ENCODE measurements around the gene TMEM135.

TMEM135 gene

GRCh38 chr11:87353771-87354345, 316.1 kb downstream of the TMEM135 start:
- no peak for DNase-seq (ENCODE audit: low read depth in 2 of 2)

DNA sequence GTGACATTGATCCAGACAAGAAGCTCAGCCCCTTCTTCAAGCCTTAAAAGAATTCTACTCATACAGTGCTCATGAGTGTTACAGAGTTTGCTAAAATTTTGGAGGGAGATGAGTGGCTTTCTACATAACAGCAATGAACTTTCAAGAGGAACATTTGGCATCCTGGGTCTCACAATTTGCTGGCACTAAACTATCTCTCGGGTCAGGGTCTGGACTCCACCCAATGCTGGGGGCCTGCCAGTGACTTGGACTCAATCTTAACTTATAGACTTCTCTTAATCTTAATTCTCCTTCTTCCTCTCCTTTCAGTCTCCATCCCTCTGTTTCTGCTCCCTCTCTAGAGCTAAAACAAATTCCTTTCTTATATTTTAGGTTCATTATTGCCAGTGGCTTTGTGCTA, 317.9 kb downstream of the TMEM135 start:
- no peak for DNase-seq (ENCODE audit: low read depth in 2 of 2)

DNA sequence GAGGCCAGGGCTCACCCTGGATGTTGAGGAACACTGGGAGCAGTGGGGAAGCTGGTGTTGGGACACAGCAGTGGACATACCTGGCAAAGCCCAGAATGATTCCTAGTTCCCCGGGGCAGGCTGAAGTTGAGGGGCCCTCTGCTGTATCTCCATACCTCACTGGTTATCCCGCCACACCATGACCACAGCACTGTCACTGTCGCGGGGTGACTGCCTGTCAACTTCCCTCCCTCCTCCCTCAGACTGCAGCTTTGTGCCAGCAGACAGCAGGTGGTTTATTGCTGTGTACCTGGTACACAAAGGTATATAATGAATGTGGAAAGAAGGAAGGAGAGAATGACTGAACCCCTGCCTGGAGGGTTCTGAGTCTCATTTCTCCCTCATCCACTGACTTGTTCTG, 318.7 kb downstream of the TMEM135 start:
- no peak for DNase-seq (ENCODE audit: low read depth in 2 of 2)

- no peak for DNase-seq (ENCODE audit: low read depth in 2 of 2)
Observed at GRCh38 chr11:87358461-87358860, 320.7 kb downstream of the TMEM135 start.

- DNase-seq (ENCODE audit: low read depth in 2 of 2), result no peak
Observed at GRCh38 chr11:87359401-87359800, 321.7 kb downstream of the TMEM135 start.

- DNase-seq (ENCODE audit: low read depth in 2 of 2), result no peak
Observed at GRCh38 chr11:87361891-87362290, 324.2 kb downstream of the TMEM135 start.

DNA sequence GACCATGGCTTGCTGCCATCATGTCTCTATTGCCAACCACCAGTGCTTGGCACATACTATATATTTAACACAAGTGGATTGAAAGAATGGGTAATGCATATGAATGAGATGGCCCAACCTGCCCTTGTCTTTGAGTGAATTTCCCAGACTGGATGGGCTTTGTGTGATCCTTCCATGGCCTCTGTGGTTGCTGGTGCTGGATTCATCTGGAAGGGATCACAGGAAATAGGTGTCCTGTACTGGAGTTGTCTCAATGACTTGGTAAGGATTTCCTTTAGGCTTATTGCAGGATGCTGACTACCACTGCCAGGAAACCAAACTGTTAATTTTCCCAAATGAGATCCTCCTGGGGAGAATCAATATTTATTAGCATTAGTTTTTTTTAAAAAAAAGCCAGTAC, 328.6 kb downstream of the TMEM135 start:
- DNase-seq (ENCODE audit: low read depth in 2 of 2), result no peak

DNA sequence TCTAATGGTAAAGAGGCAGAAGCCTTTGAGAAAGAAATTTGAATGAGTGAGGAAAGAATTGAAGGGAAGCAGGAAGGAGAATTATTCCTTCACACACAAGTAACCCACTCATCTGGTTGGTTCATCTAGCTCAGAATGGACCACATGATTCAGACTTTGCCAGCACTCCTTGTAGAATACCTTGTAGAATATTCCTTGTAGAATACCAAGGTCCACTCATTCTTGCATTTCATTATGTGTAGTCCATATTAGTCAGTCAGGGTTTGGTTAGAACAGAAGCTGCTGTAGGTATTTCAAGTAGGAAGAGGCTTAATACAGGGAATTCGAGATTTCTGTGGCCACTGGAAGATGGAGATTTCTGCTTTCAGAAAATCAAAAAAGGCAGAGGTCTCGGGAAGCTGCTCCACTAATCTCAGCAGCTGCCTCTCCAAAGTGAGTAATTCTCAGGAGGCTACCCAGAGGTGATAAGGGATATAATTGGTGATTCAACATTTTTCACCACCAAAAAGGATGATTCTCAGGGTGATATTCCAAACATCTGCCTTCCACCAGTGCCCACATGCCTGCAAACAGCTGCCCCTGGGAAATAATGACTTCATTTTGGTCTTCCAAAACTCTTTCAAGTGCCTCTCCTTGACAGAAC, 329.1 kb downstream of the TMEM135 start:
- no peak for DNase-seq (ENCODE audit: low read depth in 2 of 2)

DNA sequence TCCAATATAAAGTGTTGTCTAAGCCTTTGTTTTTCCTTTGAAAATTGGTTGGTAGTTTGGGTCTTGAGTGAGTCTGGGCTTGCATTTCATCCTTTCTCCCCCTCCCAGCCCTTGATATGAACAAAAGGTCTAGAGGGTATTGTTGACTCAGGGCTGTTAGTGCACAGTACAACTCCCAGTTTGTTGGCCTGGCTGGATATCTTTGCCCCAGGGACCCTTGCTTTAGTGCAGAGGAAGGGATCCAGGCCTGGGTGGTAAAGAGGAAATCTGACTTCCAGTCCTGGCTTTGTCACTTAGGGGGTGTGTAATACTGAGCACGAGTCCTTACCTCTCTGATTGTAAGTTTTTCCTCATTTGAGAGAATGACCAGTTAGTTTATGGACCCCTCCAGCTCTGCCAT, 330.4 kb downstream of the TMEM135 start:
- no peak for DNase-seq (ENCODE audit: low read depth in 2 of 2)

GRCh38 chr11:87368858-87369480, 331.2 kb downstream of the TMEM135 start:
- DNase-seq (ENCODE audit: low read depth in 2 of 2), result no peak

DNA sequence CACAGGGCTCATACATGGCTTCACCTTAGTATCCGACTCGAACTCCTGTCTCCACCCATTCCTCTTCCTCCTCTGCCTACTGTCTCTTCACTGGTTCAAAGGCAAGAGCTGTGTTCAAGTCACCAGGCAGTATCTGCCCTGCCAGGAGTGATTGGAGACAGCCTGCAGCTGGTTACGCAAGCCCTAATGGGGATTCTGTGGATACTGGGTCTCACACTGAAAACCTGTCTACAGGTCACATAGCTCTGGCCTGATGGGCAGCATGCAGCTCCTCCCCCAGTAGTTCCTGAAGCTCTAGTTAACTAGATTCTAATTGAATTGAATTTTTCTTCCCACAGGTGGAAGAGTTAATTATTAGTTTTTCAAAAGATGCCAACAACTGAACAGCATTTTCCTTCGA, 332.2 kb downstream of the TMEM135 start:
- DNase-seq (ENCODE audit: low read depth in 2 of 2), result no peak

DNA sequence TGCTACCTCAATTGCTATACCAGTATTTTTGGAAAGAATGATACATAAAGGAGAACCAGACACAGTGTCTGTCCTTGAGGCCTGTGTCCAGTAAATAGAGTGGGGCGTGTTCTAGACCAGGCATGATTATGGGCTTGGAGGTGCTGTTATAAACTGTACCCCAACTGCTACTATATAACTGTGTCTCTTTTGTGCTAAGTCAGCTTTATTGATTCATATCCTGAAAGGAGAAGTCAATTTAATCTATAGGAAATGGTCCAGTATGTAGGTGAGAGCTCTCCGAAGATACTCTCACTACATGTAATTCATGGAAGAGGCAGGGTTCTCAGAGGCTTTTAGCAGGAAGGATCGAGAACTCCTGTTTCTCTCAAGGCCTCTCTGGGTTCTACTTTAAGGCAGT, 334.3 kb downstream of the TMEM135 start:
- DNase-seq (ENCODE audit: low read depth in 2 of 2), result no peak

All from fibroblast of skin of left biceps (primary cell).